AG10803 (cell line): Measurements from ENCODE around the gene C9orf85.

Source experiments
- DNase-seq: peaks from one replicate; pipeline ENCODE4 v3.0.0; 2010; ENCODE audit warnings: low read depth
- H3K4me3 ChIP-seq: 2 replicates; pipeline ENCODE4 v1.5.1; 2011; ENCODE audit warnings: mild to moderate bottlenecking, low read length, control low read depth
- CTCF ChIP-seq: conservative IDR thresholded peaks from 2 replicates; pipeline ENCODE4 v1.5.1; 2011; ENCODE audit warnings: mild to moderate bottlenecking, low read length, control low read depth, inconsistent platforms

The C9orf85 gene

GRCh38 chr9:71929223-71929622 is 17.8 kb downstream of the C9orf85 start:
- no peak overlapping the region for H3K4me3 ChIP-seq
- peak; percentile 67 for DNase-seq
- TF ChIP-seq CTCF: no peak

- no peak overlapping the region for H3K4me3 ChIP-seq
- peak; percentile 81 for DNase-seq
- TF ChIP-seq CTCF: no peak
Measured at GRCh38 chr9:71929791-71930440, 18.5 kb downstream of the C9orf85 start.

GRCh38 chr9:71931166-71931565 is 19.7 kb downstream of the C9orf85 start:
- TF ChIP-seq CTCF: no peak
- no peak overlapping the region for H3K4me3 ChIP-seq
- no peak for DNase-seq

GRCh38 chr9:71936066-71936465 is 24.6 kb downstream of the C9orf85 start:
- no peak for TF ChIP-seq CTCF
- DNase-seq: no peak
- H3K4me3 ChIP-seq: no peak overlapping the region

GRCh38 chr9:71937070-71937625 is 25.7 kb downstream of the C9orf85 start:
- no peak overlapping the region for H3K4me3 ChIP-seq
- no peak for DNase-seq
- TF ChIP-seq CTCF: no peak

GRCh38 chr9:71937898-71938297 is 26.5 kb downstream of the C9orf85 start:
- no peak overlapping the region for H3K4me3 ChIP-seq
- TF ChIP-seq CTCF: no peak
- DNase-seq: no peak

GRCh38 chr9:71941060-71941568 is 29.7 kb downstream of the C9orf85 start:
- peak; percentile 35 for DNase-seq
- no peak for TF ChIP-seq CTCF
- no peak overlapping the region for H3K4me3 ChIP-seq
